Gastroesophageal sphincter (tissue), 3 donors: ENCODE data around the gene SLC16A12.

Source experiments
- EP300 ChIP-seq: sonication (generic); formaldehyde crosslinking; IDR thresholded peaks from one replicate; pipeline ENCODE4 v1.6.1; 2017; ENCODE audit warnings: antibody characterized with exemption, mild to moderate bottlenecking
- POLR2A ChIP-seq, 2 donors: fragments of 450-650 bp; IDR thresholded peaks; one replicate each; pipeline ENCODE4 v1.6.1; 2017; ENCODE audit warnings: antibody characterized with exemption in 2 of 2, mild to moderate bottlenecking in 2 of 2, moderate library complexity in 1 of 2
- POLR2AphosphoS5 ChIP-seq: sonication (generic); formaldehyde crosslinking; IDR thresholded peaks from one replicate; pipeline ENCODE4 v1.6.1; 2017; ENCODE audit warnings: antibody characterized with exemption
- TF ChIP-seq, protein P1 (sequence below), 4 experiments: fragments of 200-600 bp in 2 of 4; fragments of 450-650 bp in 2 of 4; sonication (generic) in 1 of 4; IDR thresholded peaks; one replicate each; pipeline ENCODE4 v1.5.1; 2017 to 2019; ENCODE audit warnings: antibody characterized with exemption in 4 of 4, mild to moderate bottlenecking in 2 of 4, moderate library complexity in 2 of 4

DNA sequence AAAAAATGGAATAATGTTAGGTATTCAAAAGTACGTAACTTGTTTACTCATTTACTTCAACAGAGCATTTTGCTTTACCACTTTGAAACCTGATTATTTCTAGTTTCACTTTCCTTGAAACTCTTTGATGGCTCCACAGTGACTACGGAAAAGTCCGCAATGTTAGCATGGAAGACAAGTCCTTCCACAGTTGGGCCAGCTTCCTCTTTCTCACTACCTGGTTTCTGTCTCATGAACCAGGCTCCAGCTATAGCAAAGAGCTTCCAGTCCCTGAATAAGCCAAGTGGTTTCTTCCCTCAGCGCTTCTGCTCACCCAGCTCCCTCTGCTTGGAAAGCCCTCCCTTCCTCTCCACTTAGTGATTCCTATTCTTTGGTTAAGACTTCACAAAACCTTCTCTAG lies 44.8 kb upstream of the SLC16A12 start:
- TF ChIP-seq EP300 (no peak), POLR2A (IDR thresholded peaks at IDR 0.05) (no peak), POLR2AphosphoS5 (no peak)
- TF ChIP-seq, protein P1, sequence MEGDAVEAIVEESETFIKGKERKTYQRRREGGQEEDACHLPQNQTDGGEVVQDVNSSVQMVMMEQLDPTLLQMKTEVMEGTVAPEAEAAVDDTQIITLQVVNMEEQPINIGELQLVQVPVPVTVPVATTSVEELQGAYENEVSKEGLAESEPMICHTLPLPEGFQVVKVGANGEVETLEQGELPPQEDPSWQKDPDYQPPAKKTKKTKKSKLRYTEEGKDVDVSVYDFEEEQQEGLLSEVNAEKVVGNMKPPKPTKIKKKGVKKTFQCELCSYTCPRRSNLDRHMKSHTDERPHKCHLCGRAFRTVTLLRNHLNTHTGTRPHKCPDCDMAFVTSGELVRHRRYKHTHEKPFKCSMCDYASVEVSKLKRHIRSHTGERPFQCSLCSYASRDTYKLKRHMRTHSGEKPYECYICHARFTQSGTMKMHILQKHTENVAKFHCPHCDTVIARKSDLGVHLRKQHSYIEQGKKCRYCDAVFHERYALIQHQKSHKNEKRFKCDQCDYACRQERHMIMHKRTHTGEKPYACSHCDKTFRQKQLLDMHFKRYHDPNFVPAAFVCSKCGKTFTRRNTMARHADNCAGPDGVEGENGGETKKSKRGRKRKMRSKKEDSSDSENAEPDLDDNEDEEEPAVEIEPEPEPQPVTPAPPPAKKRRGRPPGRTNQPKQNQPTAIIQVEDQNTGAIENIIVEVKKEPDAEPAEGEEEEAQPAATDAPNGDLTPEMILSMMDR (IDR thresholded peaks at IDR 0.05): no peak
